ENCODE results near the gene EOMES. TPM values are rescaled to one million over a fixed set of nuclear protein-coding genes. Genes with fewer than 3 reads are reported as not detected.

The EOMES gene
- total and polyA plus RNA-seq, 2 donors (not counting 1 experiment from before 2014, with no cell fraction given) = 0.10 to 0.12 TPM

DNA sequence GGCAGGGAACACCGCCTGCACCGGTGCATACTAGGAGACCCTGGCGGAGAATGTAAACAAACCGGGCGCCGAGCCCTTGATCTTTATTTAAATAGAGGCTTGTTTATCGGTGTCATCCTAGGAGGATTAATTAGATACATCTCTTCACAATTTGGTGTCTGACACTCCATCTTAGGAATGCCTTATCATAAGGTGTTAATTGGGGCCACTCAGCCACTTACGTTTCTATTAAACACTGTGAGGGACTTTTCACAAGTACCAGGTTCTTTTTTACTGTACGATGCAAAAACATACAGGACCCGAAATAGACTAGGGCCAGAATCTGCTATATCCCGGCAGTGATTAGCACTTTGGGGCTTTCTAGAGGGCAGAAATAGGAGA lies 8.0 kb downstream of the EOMES start:
- H3K36me3 ChIP-seq (replicated peaks in 1 of 2; ENCODE audit: control extremely low read depth in 1 of 2, control insufficient read depth in 1 of 2, extremely low read depth in 1 of 2, insufficient read depth in 2 of 2, low read length in 1 of 2) = no peaks in the 10 kb centered on the region
- Mint-ChIP-seq H3K4me3 (peak overlapping the region; percentile 94), H3K27ac (no peak overlapping the region), H3K4me1 (peaks cover 33% of the 10 kb centered on the region), H3K9me3 (ENCODE audit: insufficient read depth) (no peaks in the 10 kb centered on the region), H3K27me3 (peaks cover 73% of the 10 kb centered on the region)
- intact Hi-C loops (cut with micrococcal nuclease) = loop anchor here (2.0 kb wide), 1 partner anchor 15 kb away; no protein-coding TSS in a partner anchor
- H3K9ac ChIP-seq (ENCODE audit: low read length) = peak overlapping the region; percentile 82
- 0% methylated on average over 2 of the region's 11 CpGs for WGBS (ENCODE audit: insufficient coverage)
- peaks cover 31 to 32% of the 10 kb centered on the region in 2 donors for H3K4me1 ChIP-seq (ENCODE audit: control insufficient read depth in 2 of 2, insufficient read depth in 2 of 2, low read length in 2 of 2)
- peaks cover 0 to 15% (median 0%) of the 10 kb centered on the region in 3 donors for H3K9me3 ChIP-seq (ENCODE audit: control extremely low read depth in 1 of 3, control insufficient read depth in 2 of 3, insufficient read depth in 1 of 3, low read length in 2 of 3)
- no peaks in the 10 kb centered on the region for H3K79me2 ChIP-seq (ENCODE audit: control insufficient read depth, insufficient read depth, low read length)
- no peak overlapping the region for H2AFZ ChIP-seq (ENCODE audit: insufficient read depth, low read depth, low read length, poor library complexity, severe bottlenecking)
- peaks cover 0 to 60% (median 56%) of the 10 kb centered on the region in 4 experiments for H3K27me3 ChIP-seq (replicated peaks in 1 of 4; ENCODE audit: control extremely low read depth in 1 of 4, control insufficient read depth in 3 of 4, insufficient read depth in 4 of 4, low read length in 3 of 4)
- no peak for ATAC-seq (ENCODE audit: low read depth)
- ChIA-PET POLR2A (no interaction called here), CTCF (interaction anchor here (2.5 to 3.8 kb wide), 2 partner anchors 613 to 630 kb away, joined by 9 to 112 read pairs; no protein-coding TSS in a partner anchor)
- peak; percentile 19 for TF ChIP-seq EZH2 (IDR thresholded peaks at IDR 0.05; ENCODE audit: borderline replicate concordance, insufficient read depth, low read depth, low read length, poor library complexity, severe bottlenecking)
- TF ChIP-seq, protein P1, sequence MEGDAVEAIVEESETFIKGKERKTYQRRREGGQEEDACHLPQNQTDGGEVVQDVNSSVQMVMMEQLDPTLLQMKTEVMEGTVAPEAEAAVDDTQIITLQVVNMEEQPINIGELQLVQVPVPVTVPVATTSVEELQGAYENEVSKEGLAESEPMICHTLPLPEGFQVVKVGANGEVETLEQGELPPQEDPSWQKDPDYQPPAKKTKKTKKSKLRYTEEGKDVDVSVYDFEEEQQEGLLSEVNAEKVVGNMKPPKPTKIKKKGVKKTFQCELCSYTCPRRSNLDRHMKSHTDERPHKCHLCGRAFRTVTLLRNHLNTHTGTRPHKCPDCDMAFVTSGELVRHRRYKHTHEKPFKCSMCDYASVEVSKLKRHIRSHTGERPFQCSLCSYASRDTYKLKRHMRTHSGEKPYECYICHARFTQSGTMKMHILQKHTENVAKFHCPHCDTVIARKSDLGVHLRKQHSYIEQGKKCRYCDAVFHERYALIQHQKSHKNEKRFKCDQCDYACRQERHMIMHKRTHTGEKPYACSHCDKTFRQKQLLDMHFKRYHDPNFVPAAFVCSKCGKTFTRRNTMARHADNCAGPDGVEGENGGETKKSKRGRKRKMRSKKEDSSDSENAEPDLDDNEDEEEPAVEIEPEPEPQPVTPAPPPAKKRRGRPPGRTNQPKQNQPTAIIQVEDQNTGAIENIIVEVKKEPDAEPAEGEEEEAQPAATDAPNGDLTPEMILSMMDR (IDR thresholded peaks at IDR 0.05) = no peak
- DNase-seq = peak; percentile 39
- no peaks in the 10 kb centered on the region for H4K20me1 ChIP-seq (ENCODE audit: control insufficient read depth, insufficient read depth, low read length, poor library complexity, severe bottlenecking)
- H3K27ac ChIP-seq (ENCODE audit: low read length in 2 of 2) = no peak overlapping the region
- H3K4me3 ChIP-seq (ENCODE audit: control extremely low read depth in 1 of 5, extremely low read depth in 1 of 5, insufficient read depth in 1 of 5, low read depth in 2 of 5, low read length in 4 of 5) = peak overlapping the region in 1 of 5 experiments; percentile 78
- H3K4me2 ChIP-seq (replicated peaks; ENCODE audit: low read depth, low read length, poor library complexity, severe bottlenecking) = peak overlapping the region; percentile 96

DNA sequence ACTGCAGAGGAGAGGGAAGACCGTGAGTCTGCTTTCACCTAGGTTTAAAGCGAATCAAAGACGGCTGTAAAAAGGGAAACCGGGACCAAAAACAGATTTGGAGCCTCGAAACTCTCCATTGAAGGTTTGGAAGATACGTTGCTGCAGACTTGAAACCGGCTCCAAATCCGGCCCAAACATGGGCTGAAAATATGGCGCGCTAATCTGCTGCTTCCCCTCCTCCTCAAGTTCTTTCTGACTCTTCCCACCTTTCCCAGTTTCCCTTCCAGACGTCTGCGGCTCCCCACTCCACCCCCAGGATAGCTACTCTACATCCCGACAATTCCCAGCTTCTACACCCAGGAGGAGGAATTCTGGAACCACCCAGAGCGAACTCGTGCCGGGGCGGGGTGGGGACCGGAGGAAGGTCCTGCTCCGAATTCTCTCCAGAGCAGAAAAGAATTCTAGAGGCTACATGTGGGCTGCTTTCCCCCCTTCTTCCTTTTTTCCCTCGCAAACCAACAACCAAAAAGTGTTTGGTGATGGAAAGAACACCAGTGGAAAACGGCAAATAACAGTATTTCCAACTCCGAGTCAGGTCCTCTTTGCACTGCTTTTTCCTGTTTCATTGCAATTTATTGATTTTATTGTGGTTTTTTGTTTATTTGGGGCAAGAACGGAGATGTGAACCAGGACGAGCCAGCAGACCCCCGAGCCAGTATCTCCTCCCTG lies 8.5 kb downstream of the EOMES start:
- 8% methylated on average over 21 of the region's 25 CpGs for WGBS (ENCODE audit: insufficient coverage)
- Histone ChIP-seq H4K20me1 (ENCODE audit: control insufficient read depth, insufficient read depth, low read length, poor library complexity, severe bottlenecking) (no peaks in the 10 kb centered on the region), H3K4me2 (replicated peaks; ENCODE audit: low read depth, low read length, poor library complexity, severe bottlenecking) (peak overlapping the region; percentile 96), H3K4me1 (ENCODE audit: control insufficient read depth in 2 of 2, insufficient read depth in 2 of 2, low read length in 2 of 2) (peaks cover 31 to 32% of the 10 kb centered on the region in 2 donors), H3K36me3 (replicated peaks in 1 of 2; ENCODE audit: control extremely low read depth in 1 of 2, control insufficient read depth in 1 of 2, extremely low read depth in 1 of 2, insufficient read depth in 2 of 2, low read length in 1 of 2) (no peaks in the 10 kb centered on the region), H3K4me3 (ENCODE audit: control extremely low read depth in 1 of 5, extremely low read depth in 1 of 5, insufficient read depth in 1 of 5, low read depth in 2 of 5, low read length in 4 of 5) (peak overlapping the region; percentile 50 to 79 (median 66)), H3K79me2 (ENCODE audit: control insufficient read depth, insufficient read depth, low read length) (no peaks in the 10 kb centered on the region), H3K27ac (ENCODE audit: low read length in 2 of 2) (no peak overlapping the region), H3K27me3 (replicated peaks in 1 of 4; ENCODE audit: control extremely low read depth in 1 of 4, control insufficient read depth in 3 of 4, insufficient read depth in 4 of 4, low read length in 3 of 4) (peaks cover 0 to 55% (median 53%) of the 10 kb centered on the region in 4 experiments), H3K9me3 (ENCODE audit: control extremely low read depth in 1 of 3, control insufficient read depth in 2 of 3, insufficient read depth in 1 of 3, low read length in 2 of 3) (peaks cover 0 to 15% (median 0%) of the 10 kb centered on the region in 3 donors), H3K9ac (ENCODE audit: low read length) (peak overlapping the region; percentile 82), H2AFZ (ENCODE audit: insufficient read depth, low read depth, low read length, poor library complexity, severe bottlenecking) (peak overlapping the region; percentile 94)
- intact Hi-C loops (cut with micrococcal nuclease) = loop anchor here (2.0 kb wide), 1 partner anchor 15 kb away; no protein-coding TSS in a partner anchor
- H3K4me1 Mint-ChIP-seq = peaks cover 33% of the 10 kb centered on the region
- peak overlapping the region; percentile 94 for H3K4me3 Mint-ChIP-seq
- peaks cover 73% of the 10 kb centered on the region for H3K27me3 Mint-ChIP-seq
- POLR2A ChIA-PET = no interaction called here
- ATAC-seq (ENCODE audit: low read depth) (no peak), DNase-seq (peak; percentile 46)
- H3K9me3 Mint-ChIP-seq (ENCODE audit: insufficient read depth) = no peaks in the 10 kb centered on the region
- no peak overlapping the region for H3K27ac Mint-ChIP-seq
- TF ChIP-seq, protein P1 (IDR thresholded peaks at IDR 0.05) = no peak
- peak; percentile 74 for TF ChIP-seq EZH2 (IDR thresholded peaks at IDR 0.05; ENCODE audit: borderline replicate concordance, insufficient read depth, low read depth, low read length, poor library complexity, severe bottlenecking)
- CTCF ChIA-PET = interaction anchor here (1.3 to 3.8 kb wide), 7 partner anchors 22 to 631 kb away, joined by 4 to 112 read pairs (median 7); no protein-coding TSS in a partner anchor
